HCT116 (cell line): ENCODE data around the gene NFIC. TPM values are rescaled to one million over a fixed set of nuclear protein-coding genes. Genes with fewer than 3 reads are reported as not detected.

Experiments
- ATAC-seq: fragments of 200-7000 bp; cut with Tn5 transposase; 2 replicates; pipeline ENCODE4 v1.9.1; 2020; ENCODE audit warnings: mild to moderate bottlenecking, moderate library complexity
- BruUV-seq: library from RNA; stranded (reverse); fragments of 400-500 nt; replicated peaks from 2 replicates; lab custom pipeline; 2021; lab: Mats Ljungman, UMichigan
- CTCF ChIA-PET: fragments of 300-600 bp; sonication (Branson Sonifier 250); formaldehyde crosslinking; loops from one replicate; lab custom pipeline; 2021; ENCODE audit warnings: antibody characterized with exemption; lab: Charles Lee
- POLR2A ChIA-PET: fragments of 300-600, 350-600 bp; sonication (Branson Sonifier 250); formaldehyde crosslinking; loops from one replicate; lab custom pipeline; 2021; ENCODE audit warnings: antibody characterized with exemption; lab: Charles Lee
- RAD21 ChIA-PET, 2 experiments: fragments of 300-600 bp; sonication (Branson Sonifier 250); formaldehyde crosslinking; loops; one replicate each; lab custom pipeline; 2023; ENCODE audit warnings: low total read pairs in 2 of 2; ENCODE audit not compliant: uncharacterized antibody in 2 of 2, unreplicated experiment in 2 of 2, low non-redundant PET in 1 of 2; lab: Charles Lee
- DNase-seq: peaks from one replicate; pipeline ENCODE4 v3.0.0-alpha.2; 2010; ENCODE audit warnings: low read depth, low spot score
- H2AFZ ChIP-seq: fragments of 200-600 bp; shearing (Covaris generic), sonication (generic); 2 replicates; pipeline ENCODE4 v1.6.1; 2017; ENCODE audit warnings: low read depth, mixed run types, mixed read lengths, antibody characterized with exemption, low read length; ENCODE audit not compliant: poor library complexity, severe bottlenecking
- H3K27ac ChIP-seq: 2 replicates; pipeline ENCODE4 v1.5.1; 2012; ENCODE audit warnings: low read depth, low read length
- H3K27me3 ChIP-seq: fragments of 200-600 bp; sonication (generic); 2 replicates; pipeline ENCODE4 v1.6.1; 2016; ENCODE audit warnings: mixed run types, low read length, mixed read lengths; ENCODE audit not compliant: insufficient read depth
- H3K36me3 ChIP-seq, 2 experiments: fragments of 200-500 bp in 1 of 2; fragments of 200-600 bp in 1 of 2; sonication (Bioruptor generic) in 1 of 2; sonication (generic) in 1 of 2; 2 replicates each; pipeline versions ENCODE4 v1.5.1 to v1.6.1; 2014 to 2016; ENCODE audit warnings: low read length in 2 of 2, inconsistent platforms in 1 of 2, mixed read lengths in 1 of 2, mixed run types in 1 of 2; ENCODE audit not compliant: insufficient read depth in 2 of 2, control insufficient read depth in 1 of 2
- H3K4me1 ChIP-seq, 2 experiments: fragments of 200-600 bp in 1 of 2; sonication (generic) in 1 of 2; 2 replicates each; pipeline versions ENCODE4 v1.5.1 to v1.6.1; 2012 to 2017; ENCODE audit warnings: low read length in 2 of 2, inconsistent platforms in 1 of 2, mild to moderate bottlenecking in 1 of 2, mixed read lengths in 1 of 2, mixed run types in 1 of 2, moderate library complexity in 1 of 2; ENCODE audit not compliant: insufficient read depth in 2 of 2, control insufficient read depth in 1 of 2
- H3K4me2 ChIP-seq: fragments of 200-600 bp; sonication (generic); 2 replicates; pipeline ENCODE4 v1.6.1; 2017; ENCODE audit warnings: mixed run types, low read length, mixed read lengths
- H3K4me3 ChIP-seq, 2 experiments: fragments of 200-600 bp in 1 of 2; sonication (generic) in 1 of 2; replicated peaks in 1 of 2; 2 replicates each; pipeline ENCODE4 v1.5.1; 2011 to 2016; ENCODE audit warnings: low read length in 2 of 2, control low read depth in 1 of 2, low read depth in 1 of 2, mild to moderate bottlenecking in 1 of 2, mixed read lengths in 1 of 2, mixed run types in 1 of 2
- H3K79me2 ChIP-seq: fragments of 200-600 bp; sonication (generic); 2 replicates; pipeline ENCODE4 v1.6.1; 2017; ENCODE audit warnings: mild to moderate bottlenecking, mixed run types, low read length, moderate library complexity, mixed read lengths; ENCODE audit not compliant: insufficient read depth
- H3K9ac ChIP-seq: fragments of 200-600 bp; sonication (generic); 2 replicates; pipeline ENCODE4 v1.6.1; 2016; ENCODE audit warnings: low read length, mixed read lengths
- H3K9me2 ChIP-seq: fragments of 200-600 bp; sonication (generic), shearing (Covaris generic); 2 replicates; pipeline ENCODE4 v1.6.1; 2017; ENCODE audit warnings: mixed run types, mild to moderate bottlenecking, moderate library complexity; ENCODE audit not compliant: insufficient read depth
- H3K9me3 ChIP-seq, 2 experiments: fragments of 200-500 bp in 1 of 2; fragments of 200-600 bp in 1 of 2; sonication (Bioruptor generic) in 1 of 2; sonication (generic) in 1 of 2; 2 replicates each; pipeline ENCODE4 v1.6.1; 2014 to 2017; ENCODE audit warnings: low read length in 2 of 2, mixed read lengths in 2 of 2, inconsistent platforms in 1 of 2, low read depth in 1 of 2, mild to moderate bottlenecking in 1 of 2, mixed run types in 1 of 2, moderate library complexity in 1 of 2; ENCODE audit not compliant: control insufficient read depth in 1 of 2, insufficient read depth in 1 of 2
- H4K20me1 ChIP-seq: fragments of 200-600 bp; sonication (generic), shearing (Covaris generic); 2 replicates; pipeline ENCODE4 v1.6.1; 2017; ENCODE audit warnings: mixed run types, mild to moderate bottlenecking, moderate library complexity; ENCODE audit not compliant: insufficient read depth
- CTCF ChIP-seq, 3 experiments: fragments of 200-600 bp in 1 of 3; sonication (generic) in 1 of 3; IDR thresholded peaks in 2 of 3; conservative IDR thresholded peaks in 1 of 3; 2 replicates each; pipeline ENCODE4 v1.5.1; 2012 to 2017; ENCODE audit warnings: low read depth in 2 of 3, low read length in 2 of 3, antibody characterized with exemption in 1 of 3, borderline replicate concordance in 1 of 3, control low read depth in 1 of 3, mild to moderate bottlenecking in 1 of 3, mixed read lengths in 1 of 3, mixed run types in 1 of 3, moderate library complexity in 1 of 3; ENCODE audit not compliant: insufficient read depth in 1 of 3
- EGR1 ChIP-seq: IDR thresholded peaks from 2 replicates; pipeline ENCODE4 v1.6.1; 2012; ENCODE audit warnings: low read depth
- EZH2 ChIP-seq: fragments of 200-600 bp; sonication (generic); IDR thresholded peaks from 2 replicates; pipeline ENCODE4 v1.6.1; 2017; ENCODE audit warnings: antibody characterized with exemption, mixed run types
- POLR2A ChIP-seq: IDR thresholded peaks from 2 replicates; pipeline ENCODE4 v1.7.0; 2011; ENCODE audit warnings: borderline replicate concordance; ENCODE audit not compliant: insufficient read depth, insufficient read length; ENCODE audit errors: extremely low read depth
- RAD21 ChIP-seq: IDR thresholded peaks from 2 replicates; pipeline ENCODE4 v1.6.1; 2012; ENCODE audit warnings: low read depth, mild to moderate bottlenecking
- TCF7L2 ChIP-seq: IDR thresholded peaks from 2 replicates; pipeline ENCODE4 v1.7.0; 2011; ENCODE audit warnings: borderline replicate concordance, inconsistent platforms; ENCODE audit not compliant: insufficient read depth, insufficient read length; ENCODE audit errors: extremely low read depth
- ZBTB33 ChIP-seq: IDR thresholded peaks from 2 replicates; pipeline ENCODE4 v1.6.1; 2011; ENCODE audit warnings: mild to moderate bottlenecking, low read length, moderate library complexity; ENCODE audit not compliant: insufficient replicate concordance; ENCODE audit errors: extremely low read depth
- ZFX ChIP-seq: fragments of 450-650 bp; IDR thresholded peaks from 2 replicates; pipeline ENCODE4 v1.6.1; 2017
- intact Hi-C: fragments of 100-400 bp; cut with micrococcal nuclease; formaldehyde crosslinking; loops from 2 replicates; pipeline ENCODE4 v1.10.0; 2022
- total RNA-seq: library from RNA; stranded (reverse); gene quantifications from one replicate; pipeline ENCODE4 v1.2.1, GENCODE V29; 2021; ENCODE audit not compliant: unreplicated experiment

NFIC gene
- total RNA-seq, 1 experiment from 2014 or later, result 116 TPM

GRCh38 chr19:3404324-3405260, 38.2 kb downstream of the NFIC start:
- intact Hi-C loops, result no loop called here
- RAD21 ChIA-PET, result no interaction called here
- DNase-seq (no peak), ATAC-seq (no peak)
- no TSS peak for BruUV-seq
- peaks cover 0 to 15% of the 10 kb centered on the region in 2 experiments; a peak in 2 of 4 replicates for H3K36me3 ChIP-seq
- H3K4me2 ChIP-seq, result no peak overlapping the region
- POLR2A ChIA-PET, result no interaction called here
- no peaks in the 10 kb centered on the region for H3K4me1 ChIP-seq
- H4K20me1 ChIP-seq, result no peaks in the 10 kb centered on the region
- no peak for TF ChIP-seq CTCF (IDR thresholded peaks at IDR 0.05 in 2 of 3, conservative IDR thresholded peaks at IDR 0.05 in 1 of 3; ENCODE audit: borderline replicate concordance in 1 of 3, insufficient read depth in 1 of 3, low read depth in 2 of 3, low read length in 2 of 3)
- TF ChIP-seq POLR2A, result no peak
- TF ChIP-seq EGR1, result no peak
- no peak for TF ChIP-seq ZFX
- no peak for TF ChIP-seq ZBTB33
- no peak for TF ChIP-seq TCF7L2
- no peak for TF ChIP-seq RAD21
- TF ChIP-seq EZH2, result no peak
- H3K9me3 ChIP-seq, result no peaks in the 10 kb centered on the region
- CTCF ChIA-PET, result no interaction called here
- no peak overlapping the region for H2AFZ ChIP-seq
- H3K27me3 ChIP-seq, result no peaks in the 10 kb centered on the region
- no peak overlapping the region for H3K4me3 ChIP-seq
- H3K9me2 ChIP-seq, result no peaks in the 10 kb centered on the region
- H3K79me2 ChIP-seq, result peaks cover 93% of the 10 kb centered on the region
- no peak overlapping the region for H3K27ac ChIP-seq
- no peak overlapping the region for H3K9ac ChIP-seq
